ENCODE measurements around the gene ALK. TPM values are rescaled to one million over a fixed set of nuclear protein-coding genes. Genes with fewer than 3 reads are reported as not detected.

The ALK gene
- total RNA-seq, 1 donor from 2014 or later: 0.14 TPM

GRCh38 chr2:29590211-29590610, 331.2 kb downstream of the ALK start:
- no peak for TF ChIP-seq CTCF (IDR thresholded peaks at IDR 0.05; ENCODE audit: borderline replicate concordance)
- no peak for DNase-seq
- Histone ChIP-seq H3K4me1 (no peaks in the 10 kb centered on the region), H3K36me3 (no peaks in the 10 kb centered on the region), H3K4me3 (no peak overlapping the region), H3K9me3 (replicated peaks) (no peaks in the 10 kb centered on the region), H3K27ac (replicated peaks) (no peak overlapping the region), H3K27me3 (ENCODE audit: low read depth) (no peaks in the 10 kb centered on the region)
- intact Hi-C loops (cut with micrococcal nuclease): no loop called here

- Histone ChIP-seq H3K27me3 (ENCODE audit: low read depth) (no peaks in the 10 kb centered on the region), H3K9me3 (replicated peaks) (no peaks in the 10 kb centered on the region), H3K4me1 (no peaks in the 10 kb centered on the region), H3K36me3 (no peaks in the 10 kb centered on the region), H3K27ac (replicated peaks) (no peak overlapping the region), H3K4me3 (no peak overlapping the region)
- no peak for TF ChIP-seq CTCF (IDR thresholded peaks at IDR 0.05; ENCODE audit: borderline replicate concordance)
- intact Hi-C loops (cut with micrococcal nuclease): no loop called here
- DNase-seq: no peak
These were observed 331.8 kb downstream of the ALK start for GRCh38 chr2:29589440-29590103.

GRCh38 chr2:29587402-29588190, 333.8 kb downstream of the ALK start:
- Histone ChIP-seq H3K36me3 (no peaks in the 10 kb centered on the region), H3K9me3 (replicated peaks) (no peaks in the 10 kb centered on the region), H3K27ac (replicated peaks) (no peak overlapping the region), H3K4me3 (no peak overlapping the region), H3K4me1 (no peaks in the 10 kb centered on the region), H3K27me3 (ENCODE audit: low read depth) (no peaks in the 10 kb centered on the region)
- TF ChIP-seq CTCF (IDR thresholded peaks at IDR 0.05; ENCODE audit: borderline replicate concordance): no peak
- intact Hi-C loops (cut with micrococcal nuclease): no loop called here
- DNase-seq: no peak

- Histone ChIP-seq H3K27me3 (ENCODE audit: low read depth) (peaks cover 4% of the 10 kb centered on the region), H3K4me1 (no peaks in the 10 kb centered on the region), H3K4me3 (no peak overlapping the region), H3K36me3 (no peaks in the 10 kb centered on the region), H3K9me3 (replicated peaks) (no peaks in the 10 kb centered on the region), H3K27ac (replicated peaks) (no peak overlapping the region)
- no peak for TF ChIP-seq CTCF (IDR thresholded peaks at IDR 0.05; ENCODE audit: borderline replicate concordance)
- no peak for DNase-seq
- intact Hi-C loops (cut with micrococcal nuclease): no loop called here
These were observed 334.5 kb downstream of the ALK start for GRCh38 chr2:29586919-29587318.

GRCh38 chr2:29583548-29584156, 337.7 kb downstream of the ALK start:
- Histone ChIP-seq H3K4me1 (no peaks in the 10 kb centered on the region), H3K27me3 (ENCODE audit: low read depth) (peaks cover 31% of the 10 kb centered on the region), H3K36me3 (no peaks in the 10 kb centered on the region), H3K4me3 (no peak overlapping the region), H3K9me3 (replicated peaks) (no peaks in the 10 kb centered on the region), H3K27ac (replicated peaks) (no peak overlapping the region)
- no peak for TF ChIP-seq CTCF (IDR thresholded peaks at IDR 0.05; ENCODE audit: borderline replicate concordance)
- intact Hi-C loops (cut with micrococcal nuclease): no loop called here
- DNase-seq: no peak

Measured in left ventricle myocardium inferior (tissue), 1 donor.